ENCODE results near the gene DENND4B. TPM values are rescaled to one million over a fixed set of nuclear protein-coding genes. Genes with fewer than 3 reads are reported as not detected.

The DENND4B gene
- polyA plus RNA-seq, 1 donor = 28.6 TPM

- no peak for DNase-seq (ENCODE audit: low read depth)
Observed at GRCh38 chr1:153968408-153968807, 21.9 kb upstream of the DENND4B start.

- no peak for DNase-seq (ENCODE audit: low read depth)
Observed at GRCh38 chr1:153968000-153968363, 21.5 kb upstream of the DENND4B start.

- peak; percentile 97 for DNase-seq (ENCODE audit: low read depth)
Observed at GRCh38 chr1:153967107-153967999, 20.8 kb upstream of the DENND4B start, which contains the start of gene CREB3L4. Gene CREB3L4 (plus strand): TSS chr1:153967902. CDS start chr1:153968526, 624 bp downstream.

GRCh38 chr1:153963850-153964331 is 17.4 kb upstream of the DENND4B start:
- DNase-seq (ENCODE audit: low read depth) = no peak

GRCh38 chr1:153963030-153963849 is 16.7 kb upstream of the DENND4B start, which contains the start of gene SLC39A1:
Gene SLC39A1 (minus strand): TSS chr1:153963537. CDS start chr1:153962715, 822 bp downstream.
- peak; percentile 93 for DNase-seq (ENCODE audit: low read depth)

GRCh38 chr1:153962088-153963029 is 15.8 kb upstream of the DENND4B start:
- DNase-seq (ENCODE audit: low read depth) = no peak

- no peak for DNase-seq (ENCODE audit: low read depth)
Observed at GRCh38 chr1:153961421-153961820, 14.9 kb upstream of the DENND4B start.

GRCh38 chr1:153960206-153960605 is 13.7 kb upstream of the DENND4B start:
- DNase-seq (ENCODE audit: low read depth) = no peak

- no peak for DNase-seq (ENCODE audit: low read depth)
Observed at GRCh38 chr1:153959454-153959853, 12.9 kb upstream of the DENND4B start.

GRCh38 chr1:153958961-153959260 is 12.4 kb upstream of the DENND4B start:
- no peak for DNase-seq (ENCODE audit: low read depth)

GRCh38 chr1:153958111-153958960 is 11.8 kb upstream of the DENND4B start, which contains the start of gene CRTC2:
Gene CRTC2 (minus strand): TSS chr1:153958612. CDS start chr1:153958497, 115 bp downstream.
- peak; percentile 98 for DNase-seq (ENCODE audit: low read depth)

- no peak for DNase-seq (ENCODE audit: low read depth)
Observed at GRCh38 chr1:153957744-153958110, 11.2 kb upstream of the DENND4B start.

GRCh38 chr1:153956997-153957715 is 10.6 kb upstream of the DENND4B start:
- DNase-seq (ENCODE audit: low read depth) = no peak

- DNase-seq (ENCODE audit: low read depth) = no peak
Observed at GRCh38 chr1:153954826-153955225, 8.3 kb upstream of the DENND4B start.

GRCh38 chr1:153953859-153954365 is 7.4 kb upstream of the DENND4B start:
- DNase-seq (ENCODE audit: low read depth) = no peak

- DNase-seq (ENCODE audit: low read depth) = no peak
Observed at GRCh38 chr1:153951801-153952200, 5.3 kb upstream of the DENND4B start.

GRCh38 chr1:153951183-153951582 is 4.7 kb upstream of the DENND4B start:
- DNase-seq (ENCODE audit: low read depth) = no peak

GRCh38 chr1:153945795-153946621 is 510 bp downstream of the DENND4B start:
- DNase-seq (ENCODE audit: low read depth) = no peak

Measured in forelimb muscle (tissue), 1 donor.